Immature natural killer cell (primary cell): ENCODE results near the gene TSPAN11. TPM values are rescaled to one million over a fixed set of nuclear protein-coding genes. Genes with fewer than 3 reads are reported as not detected.

Source experiments
- DNase-seq, 3 donors: peaks; one replicate each; pipeline ENCODE4 v3.0.0; 2022; ENCODE audit warnings: mixed read lengths in 1 of 3
- H3K27ac Mint-ChIP-seq, 6 donors: one replicate each; pipeline ENCODE4 v1.8.0; 2020; ENCODE audit warnings: mixed read lengths in 6 of 6, mild to moderate bottlenecking in 5 of 6, inconsistent platforms in 4 of 6, moderate library complexity in 3 of 6
- H3K27me3 Mint-ChIP-seq, 3 donors: one replicate each; pipeline ENCODE4 v1.8.0; 2020 to 2021; ENCODE audit warnings: low read depth in 3 of 3, mild to moderate bottlenecking in 3 of 3, mixed read lengths in 3 of 3, moderate library complexity in 3 of 3, inconsistent platforms in 1 of 3
- H3K36me3 Mint-ChIP-seq, 3 donors: one replicate each; pipeline ENCODE4 v1.8.0; 2020; ENCODE audit warnings: mixed read lengths in 3 of 3, inconsistent platforms in 2 of 3, mild to moderate bottlenecking in 2 of 3
- H3K4me1 Mint-ChIP-seq, 2 donors: one replicate each; pipeline ENCODE4 v1.8.0; 2020; ENCODE audit warnings: inconsistent platforms in 2 of 2, mild to moderate bottlenecking in 2 of 2, mixed read lengths in 2 of 2, moderate library complexity in 1 of 2
- H3K4me3 Mint-ChIP-seq, 5 donors: one replicate each; pipeline ENCODE4 v1.8.0; 2020; ENCODE audit warnings: mild to moderate bottlenecking in 5 of 5, mixed read lengths in 5 of 5, inconsistent platforms in 3 of 5, moderate library complexity in 3 of 5
- H3K9me3 Mint-ChIP-seq, 6 donors: one replicate each; pipeline ENCODE4 v1.8.0; 2020; ENCODE audit warnings: mild to moderate bottlenecking in 6 of 6, mixed read lengths in 6 of 6, inconsistent platforms in 4 of 6, moderate library complexity in 3 of 6
- polyA plus RNA-seq, 3 donors: library from polyadenylated mRNA; unstranded; fragments of 300-500 nt; fragmentation: Illumina TruSeq; gene quantifications; one replicate each; pipeline ENCODE4 v1.2.3, GENCODE V29; 2021

The TSPAN11 gene
- polyA plus RNA-seq, 3 donors from 2014 or later: not detected

DNA sequence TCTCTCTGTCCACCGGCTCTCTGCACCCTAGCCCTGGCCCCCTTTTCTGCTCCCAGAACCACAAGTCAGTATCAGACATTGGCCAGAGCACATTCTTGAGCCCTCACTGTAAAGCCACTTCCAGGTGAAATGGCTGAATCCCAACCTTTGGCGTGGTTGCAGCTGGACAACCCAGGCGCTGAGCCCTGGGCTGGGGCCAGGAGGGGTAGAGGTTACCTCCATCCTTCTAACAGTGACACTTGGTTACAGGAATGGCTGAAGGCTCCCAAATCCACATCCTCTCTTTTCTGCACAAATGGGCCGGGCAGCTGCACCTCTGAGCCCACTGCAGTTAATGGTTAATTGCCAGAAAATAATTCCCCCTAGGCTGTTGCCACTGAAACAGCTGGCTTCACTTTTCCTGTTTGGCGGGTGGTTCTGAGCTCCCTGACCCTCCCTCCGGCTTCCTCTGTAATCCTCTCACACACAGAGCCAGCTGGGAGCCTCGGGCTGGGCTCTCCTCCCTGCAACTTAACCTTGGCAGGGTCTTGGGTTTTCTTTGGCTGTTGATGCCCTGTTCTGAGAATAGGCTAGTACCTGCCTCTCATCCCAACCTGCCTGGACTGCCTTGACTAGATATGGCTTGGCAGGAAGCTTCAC, 44.1 kb downstream of the TSPAN11 start:
- Mint-ChIP-seq H3K4me1 (no peaks in the 10 kb centered on the region), H3K9me3 (no peaks in the 10 kb centered on the region), H3K27me3 (peaks cover 2 to 4% (median 3%) of the 10 kb centered on the region in 3 donors), H3K27ac (no peak overlapping the region), H3K36me3 (no peaks in the 10 kb centered on the region), H3K4me3 (no peak overlapping the region)
- no peak for DNase-seq

GRCh38 chr12:30972035-30972434, 45.5 kb downstream of the TSPAN11 start:
- Mint-ChIP-seq H3K36me3 (no peaks in the 10 kb centered on the region), H3K4me3 (no peak overlapping the region), H3K27me3 (peaks cover 1 to 4% (median 2%) of the 10 kb centered on the region in 3 donors), H3K4me1 (no peaks in the 10 kb centered on the region), H3K27ac (no peak overlapping the region), H3K9me3 (no peaks in the 10 kb centered on the region)
- DNase-seq: no peak

- Mint-ChIP-seq H3K4me3 (no peak overlapping the region), H3K27ac (no peak overlapping the region), H3K36me3 (no peaks in the 10 kb centered on the region), H3K4me1 (no peaks in the 10 kb centered on the region), H3K9me3 (no peaks in the 10 kb centered on the region), H3K27me3 (peaks cover 1 to 4% (median 2%) of the 10 kb centered on the region in 3 donors)
- DNase-seq: no peak
These were observed 46.6 kb downstream of the TSPAN11 start for GRCh38 chr12:30973175-30973574.

- H3K4me3 Mint-ChIP-seq: no peak overlapping the region
- DNase-seq: no peak
- H3K9me3 Mint-ChIP-seq: no peaks in the 10 kb centered on the region
- peaks cover 1 to 4% (median 2%) of the 10 kb centered on the region in 3 donors for H3K27me3 Mint-ChIP-seq
- H3K36me3 Mint-ChIP-seq: no peaks in the 10 kb centered on the region
- no peak overlapping the region for H3K27ac Mint-ChIP-seq
- no peaks in the 10 kb centered on the region for H3K4me1 Mint-ChIP-seq
These were observed 47.3 kb downstream of the TSPAN11 start for GRCh38 chr12:30973830-30974229.

DNA sequence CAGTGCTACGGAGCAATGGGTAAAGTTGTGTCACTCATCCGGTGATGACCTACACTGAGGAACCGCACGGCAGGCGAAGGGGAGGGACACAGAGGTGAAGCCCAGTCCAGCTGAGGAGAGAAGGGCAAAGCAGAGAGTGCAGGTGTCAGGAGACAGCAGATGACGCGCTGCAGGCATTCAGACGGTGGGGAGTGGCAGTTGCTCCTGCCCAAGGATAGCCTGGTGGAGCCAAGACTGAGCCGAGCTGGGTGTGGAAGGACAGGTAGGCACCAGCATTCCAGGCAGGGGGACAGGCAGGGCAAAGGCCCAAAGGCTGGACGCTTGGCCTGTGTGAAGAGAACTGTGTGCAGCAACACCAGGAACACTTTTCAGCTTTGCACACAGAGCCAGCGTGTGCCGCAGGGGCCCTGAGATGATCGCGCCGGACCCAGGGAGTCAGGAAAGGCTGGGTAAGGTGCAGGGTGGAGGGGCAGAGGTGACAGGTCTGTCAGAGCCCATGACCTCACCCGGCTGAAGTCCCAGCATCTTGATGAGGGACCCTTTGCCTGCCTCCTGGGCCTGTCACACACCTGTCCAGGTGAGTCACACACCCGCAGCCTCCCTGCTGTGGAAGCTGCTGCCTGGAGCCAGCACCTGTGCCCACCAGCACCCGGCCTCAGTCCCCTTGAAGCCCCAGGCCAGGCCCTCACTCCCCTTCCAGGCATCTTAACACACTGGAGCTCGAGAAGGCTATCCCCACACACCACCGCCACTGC, 48.4 kb downstream of the TSPAN11 start:
- Mint-ChIP-seq H3K36me3 (no peaks in the 10 kb centered on the region), H3K27ac (no peak overlapping the region), H3K9me3 (no peaks in the 10 kb centered on the region), H3K4me3 (no peak overlapping the region), H3K27me3 (peaks cover 1 to 6% (median 2%) of the 10 kb centered on the region in 3 donors), H3K4me1 (no peaks in the 10 kb centered on the region)
- DNase-seq: no peak

DNA sequence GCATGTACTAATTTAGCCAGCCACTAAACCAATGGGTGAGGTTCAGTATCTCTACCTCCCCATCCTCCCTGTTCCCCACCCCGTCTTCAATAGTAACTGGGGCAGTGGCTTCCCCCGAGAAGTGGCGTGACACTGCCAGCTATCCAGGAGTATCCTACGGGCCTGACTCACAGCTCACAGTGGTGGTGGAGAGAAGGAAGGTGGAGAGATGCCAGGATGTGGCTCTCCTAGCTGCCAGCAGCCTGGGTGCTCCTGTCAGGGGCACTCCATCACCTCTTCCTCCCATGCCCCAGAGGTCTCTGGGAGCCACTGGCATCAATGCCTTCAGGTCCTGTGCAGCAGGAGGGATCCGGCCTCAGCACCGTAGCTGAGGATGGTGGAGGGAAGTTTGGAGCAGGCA, 49.0 kb downstream of the TSPAN11 start:
- peaks cover 0 to 2% (median 1%) of the 10 kb centered on the region in 3 donors for H3K27me3 Mint-ChIP-seq
- H3K36me3 Mint-ChIP-seq: no peaks in the 10 kb centered on the region
- no peaks in the 10 kb centered on the region for H3K9me3 Mint-ChIP-seq
- no peaks in the 10 kb centered on the region for H3K4me1 Mint-ChIP-seq
- H3K27ac Mint-ChIP-seq: no peak overlapping the region
- H3K4me3 Mint-ChIP-seq: no peak overlapping the region
- no peak for DNase-seq

GRCh38 chr12:30976206-30976605, 49.7 kb downstream of the TSPAN11 start:
- no peaks in the 10 kb centered on the region for H3K9me3 Mint-ChIP-seq
- no peaks in the 10 kb centered on the region for H3K4me1 Mint-ChIP-seq
- no peak overlapping the region for H3K27ac Mint-ChIP-seq
- H3K27me3 Mint-ChIP-seq: peaks cover 0 to 3% (median 2%) of the 10 kb centered on the region in 3 donors
- H3K36me3 Mint-ChIP-seq: no peaks in the 10 kb centered on the region
- no peak for DNase-seq
- no peak overlapping the region for H3K4me3 Mint-ChIP-seq

DNA sequence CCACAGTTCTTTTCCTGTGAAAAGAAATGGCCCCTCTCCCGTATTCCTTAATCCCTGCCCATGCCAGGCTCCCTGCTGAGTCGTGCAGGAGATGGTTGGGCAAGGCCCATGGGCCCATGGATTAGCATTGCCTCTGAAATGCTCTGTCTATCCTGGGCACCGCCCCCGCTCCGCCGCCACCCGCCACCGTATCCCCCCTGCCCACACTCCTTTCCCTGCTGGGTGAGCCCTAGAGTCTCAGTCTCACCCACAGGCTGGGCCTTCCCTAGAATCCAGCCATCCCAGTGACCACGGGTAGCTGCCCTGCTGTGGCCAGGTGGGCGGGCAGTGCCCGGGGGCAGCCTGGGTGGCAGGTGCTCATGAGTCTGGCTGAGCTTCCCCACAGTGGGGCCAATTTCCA, 50.6 kb downstream of the TSPAN11 start:
- no peaks in the 10 kb centered on the region for H3K36me3 Mint-ChIP-seq
- H3K27ac Mint-ChIP-seq: no peak overlapping the region
- no peaks in the 10 kb centered on the region for H3K9me3 Mint-ChIP-seq
- H3K4me1 Mint-ChIP-seq: no peaks in the 10 kb centered on the region
- H3K27me3 Mint-ChIP-seq: peaks cover 2 to 4% (median 3%) of the 10 kb centered on the region in 3 donors
- no peak for DNase-seq
- no peak overlapping the region for H3K4me3 Mint-ChIP-seq

- Mint-ChIP-seq H3K27ac (no peak overlapping the region), H3K9me3 (no peaks in the 10 kb centered on the region), H3K4me1 (no peaks in the 10 kb centered on the region), H3K4me3 (no peak overlapping the region), H3K36me3 (no peaks in the 10 kb centered on the region), H3K27me3 (peaks cover 2 to 4% (median 3%) of the 10 kb centered on the region in 3 donors)
- DNase-seq: no peak
These were observed 51.2 kb downstream of the TSPAN11 start for GRCh38 chr12:30977537-30978349.

DNA sequence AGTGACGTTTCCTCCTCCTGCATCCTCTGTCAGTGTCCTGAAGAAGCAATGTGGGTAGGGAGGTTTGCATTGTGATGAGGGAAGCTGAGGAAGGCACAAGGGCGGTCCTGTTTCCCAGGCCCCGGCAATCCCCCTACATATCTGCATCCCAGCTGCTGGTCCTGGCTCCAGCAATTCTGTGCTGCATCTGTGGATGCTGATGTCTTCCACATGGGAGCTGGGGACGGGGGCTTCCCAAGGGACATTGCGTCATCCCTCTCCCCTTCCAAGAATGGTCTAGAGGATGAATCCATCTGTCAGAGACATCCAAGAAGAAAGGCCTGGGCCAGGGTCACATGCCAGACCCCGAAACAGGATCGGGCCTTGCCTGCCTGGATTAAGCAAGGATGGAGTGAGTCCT, 52.1 kb downstream of the TSPAN11 start:
- no peak for DNase-seq
- Mint-ChIP-seq H3K27ac (no peak overlapping the region), H3K36me3 (no peaks in the 10 kb centered on the region), H3K4me1 (no peaks in the 10 kb centered on the region), H3K4me3 (no peak overlapping the region), H3K9me3 (no peaks in the 10 kb centered on the region), H3K27me3 (peaks cover 2 to 7% (median 3%) of the 10 kb centered on the region in 3 donors)

DNA sequence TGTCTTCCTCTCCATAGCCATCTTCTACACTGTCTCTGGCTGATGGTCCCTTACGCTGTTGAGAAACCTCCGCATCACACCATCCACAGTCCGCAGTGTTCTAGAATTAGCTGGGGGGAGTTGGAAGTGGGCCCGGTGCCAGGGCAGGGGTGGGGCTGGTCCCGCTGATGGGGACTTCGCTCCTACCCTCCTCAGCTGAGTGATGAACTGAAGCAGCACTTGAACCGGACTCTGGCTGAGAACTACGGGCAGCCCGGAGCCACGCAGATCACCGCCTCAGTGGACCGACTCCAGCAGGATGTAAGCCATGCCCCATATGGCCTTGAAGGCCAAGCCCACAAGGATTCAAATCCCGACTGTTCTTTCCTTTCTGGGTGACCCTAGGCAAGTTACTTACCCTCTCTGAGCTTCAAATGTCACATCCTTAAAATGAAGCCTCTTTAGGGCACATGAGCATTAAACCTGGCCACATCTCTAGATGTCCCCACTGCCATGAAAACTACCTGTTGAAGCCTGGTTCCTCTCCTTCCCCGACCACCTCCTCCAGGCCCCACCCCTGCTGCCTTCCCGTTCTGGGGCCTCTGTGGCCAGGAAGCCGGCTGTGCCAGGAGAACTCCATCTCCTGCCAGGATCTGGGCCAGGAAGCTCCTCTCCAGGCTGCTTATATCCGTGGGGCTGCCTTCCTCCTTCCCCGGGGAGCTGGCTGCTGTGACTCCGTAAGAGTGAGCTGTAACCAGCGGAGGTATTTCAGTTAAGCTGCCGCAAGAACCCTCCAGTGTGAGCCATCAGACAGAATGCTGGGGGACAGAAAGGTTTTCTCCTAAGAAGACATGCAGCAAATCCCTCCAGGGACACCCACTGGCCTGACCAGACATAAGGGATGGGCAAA, 53.1 kb downstream of the TSPAN11 start:
- H3K4me1 Mint-ChIP-seq: no peaks in the 10 kb centered on the region
- no peak overlapping the region for H3K4me3 Mint-ChIP-seq
- H3K36me3 Mint-ChIP-seq: no peaks in the 10 kb centered on the region
- no peak for DNase-seq
- peaks cover 2 to 8% (median 3%) of the 10 kb centered on the region in 3 donors for H3K27me3 Mint-ChIP-seq
- H3K9me3 Mint-ChIP-seq: no peaks in the 10 kb centered on the region
- H3K27ac Mint-ChIP-seq: no peak overlapping the region

DNA sequence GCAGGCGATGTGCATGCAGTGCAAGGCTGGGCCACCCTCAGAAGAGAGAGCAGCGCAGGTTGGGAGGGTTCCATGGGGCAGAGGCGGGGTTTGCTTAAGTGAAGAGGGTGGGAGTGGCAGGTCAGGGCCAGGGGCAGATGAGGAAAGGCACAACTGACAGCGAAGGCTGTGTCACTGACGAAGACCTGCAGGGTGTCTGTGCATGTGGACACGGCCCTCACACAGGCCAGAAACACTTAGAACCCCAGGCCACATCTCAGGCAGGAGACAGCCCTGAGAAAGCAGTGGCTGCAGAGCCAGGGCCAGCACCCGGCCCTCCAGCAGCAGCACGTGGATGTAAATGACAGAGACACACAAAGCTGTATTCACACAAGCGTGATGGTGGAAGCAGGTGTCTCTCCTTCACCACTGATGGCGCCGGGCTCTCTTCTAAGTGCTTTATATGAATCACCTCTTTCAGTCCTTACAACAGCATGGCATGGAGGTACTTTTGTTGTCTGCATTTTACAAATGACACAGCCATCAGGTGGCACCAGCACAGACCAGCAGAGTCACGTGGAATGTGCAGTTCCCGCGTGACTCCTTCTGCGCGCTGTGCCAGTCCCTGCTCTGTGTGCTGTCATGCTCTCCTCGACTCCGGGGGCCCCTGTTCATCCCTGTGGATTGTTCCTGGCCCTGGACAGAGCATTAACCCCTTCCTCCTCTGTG, 54.6 kb downstream of the TSPAN11 start:
- no peak for DNase-seq

DNA sequence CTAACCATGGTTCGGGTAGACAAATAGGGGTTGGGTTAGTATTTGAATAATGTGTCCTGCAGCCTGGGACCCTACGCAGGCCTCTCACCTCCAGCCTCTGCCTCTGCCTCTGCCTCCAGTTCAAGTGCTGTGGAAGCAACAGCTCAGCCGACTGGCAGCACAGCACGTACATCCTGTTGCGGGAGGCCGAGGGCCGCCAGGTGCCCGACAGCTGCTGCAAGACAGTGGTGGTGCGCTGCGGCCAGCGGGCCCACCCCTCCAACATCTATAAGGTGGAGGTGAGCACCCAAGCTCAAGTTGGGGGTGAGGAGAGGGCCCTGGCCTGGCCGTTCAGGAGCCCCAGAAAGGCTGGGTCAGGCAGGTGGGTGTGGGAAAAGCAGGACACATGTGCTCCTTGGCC, 55.9 kb downstream of the TSPAN11 start:
- Mint-ChIP-seq H3K36me3 (no peaks in the 10 kb centered on the region), H3K27me3 (peaks cover 1 to 10% (median 2%) of the 10 kb centered on the region in 3 donors), H3K4me3 (no peak overlapping the region), H3K4me1 (no peaks in the 10 kb centered on the region), H3K9me3 (no peaks in the 10 kb centered on the region), H3K27ac (no peak overlapping the region)
- no peak for DNase-seq

More for the DNA sequence above, 54.6 kb downstream of the TSPAN11 start:
- Mint-ChIP-seq H3K4me1 (no peaks in the 10 kb centered on the region), H3K27me3 (peaks cover 1 to 9% (median 2%) of the 10 kb centered on the region in 3 donors), H3K9me3 (no peaks in the 10 kb centered on the region), H3K36me3 (no peaks in the 10 kb centered on the region), H3K27ac (no peak overlapping the region), H3K4me3 (no peak overlapping the region)
